ENCODE results near the gene PCBD1. TPM values are rescaled to one million over a fixed set of nuclear protein-coding genes. Genes with fewer than 3 reads are reported as not detected.

PCBD1 gene
- polyA plus RNA-seq, 4 donors: 45.6 to 129 (median 112) TPM

GRCh38 chr10:70918851-70919530, 30.6 kb upstream of the PCBD1 start:
- DNase-seq (ENCODE audit: low read depth in 4 of 4, low spot score in 3 of 4): no peak

GRCh38 chr10:70917635-70918034, 29.3 kb upstream of the PCBD1 start:
- DNase-seq (ENCODE audit: low read depth in 4 of 4, low spot score in 3 of 4): no peak

GRCh38 chr10:70917226-70917625, 28.9 kb upstream of the PCBD1 start:
- DNase-seq (ENCODE audit: low read depth in 4 of 4, low spot score in 3 of 4): no peak

- no peak for DNase-seq (ENCODE audit: low read depth in 4 of 4, low spot score in 3 of 4)
These were observed 27.9 kb upstream of the PCBD1 start for GRCh38 chr10:70916241-70916640.

GRCh38 chr10:70915806-70916205, 27.4 kb upstream of the PCBD1 start:
- no peak for DNase-seq (ENCODE audit: low read depth in 4 of 4, low spot score in 3 of 4)

- no peak for DNase-seq (ENCODE audit: low read depth in 4 of 4, low spot score in 3 of 4)
These were observed 26.8 kb upstream of the PCBD1 start for GRCh38 chr10:70915206-70915605.

GRCh38 chr10:70914316-70914864, 26.0 kb upstream of the PCBD1 start:
- DNase-seq (ENCODE audit: low read depth in 4 of 4, low spot score in 3 of 4): no peak

- DNase-seq (ENCODE audit: low read depth in 4 of 4, low spot score in 3 of 4): no peak
These were observed 25.5 kb upstream of the PCBD1 start for GRCh38 chr10:70913893-70914240.

GRCh38 chr10:70913191-70913892, 25.0 kb upstream of the PCBD1 start:
- no peak for DNase-seq (ENCODE audit: low read depth in 4 of 4, low spot score in 3 of 4)

GRCh38 chr10:70912556-70912955, 24.2 kb upstream of the PCBD1 start:
- no peak for DNase-seq (ENCODE audit: low read depth in 4 of 4, low spot score in 3 of 4)

- DNase-seq (ENCODE audit: low read depth in 4 of 4, low spot score in 3 of 4): no peak
These were observed 23.0 kb upstream of the PCBD1 start for GRCh38 chr10:70911386-70911785.

- no peak for DNase-seq (ENCODE audit: low read depth in 4 of 4, low spot score in 3 of 4)
These were observed 22.3 kb upstream of the PCBD1 start for GRCh38 chr10:70910486-70911341.

- no peak for DNase-seq (ENCODE audit: low read depth in 4 of 4, low spot score in 3 of 4)
These were observed 21.1 kb upstream of the PCBD1 start for GRCh38 chr10:70909326-70909935.

- DNase-seq (ENCODE audit: low read depth in 4 of 4, low spot score in 3 of 4): no peak
These were observed 20.3 kb upstream of the PCBD1 start for GRCh38 chr10:70908406-70909296.

GRCh38 chr10:70907637-70908405, 19.5 kb upstream of the PCBD1 start:
- no peak for DNase-seq (ENCODE audit: low read depth in 4 of 4, low spot score in 3 of 4)

GRCh38 chr10:70906953-70907636, 18.7 kb upstream of the PCBD1 start:
- DNase-seq (ENCODE audit: low read depth in 4 of 4, low spot score in 3 of 4): no peak

- DNase-seq (ENCODE audit: low read depth in 4 of 4, low spot score in 3 of 4): no peak
These were observed 17.8 kb upstream of the PCBD1 start for GRCh38 chr10:70906031-70906783.
